Vagina (tissue), 2 donors: ENCODE data around the gene DDHD1. TPM values are rescaled to one million over a fixed set of nuclear protein-coding genes. Genes with fewer than 3 reads are reported as not detected.
"Not testable (repeated sequence)": the region's sequence is repeated elsewhere in the genome, so short reads cannot be mapped to it uniquely, and the experiment has no call there.

Experiments used
- DNase-seq, 2 donors: peaks; one replicate each; pipeline ENCODE4 v3.0.0-alpha.2; 2017; ENCODE audit errors: extremely low spot score in 2 of 2
- H3K27ac ChIP-seq: fragments of 200-600 bp; sonication (generic); one replicate; pipeline ENCODE4 v1.5.1; 2019
- H3K27me3 ChIP-seq: fragments of 200-600 bp; sonication (generic); one replicate; pipeline ENCODE4 v1.5.1; 2019
- H3K36me3 ChIP-seq, 2 donors: fragments of 200-600 bp; sonication (generic); one replicate each; pipeline ENCODE4 v1.5.1; 2017 to 2019
- H3K4me1 ChIP-seq: fragments of 200-600 bp; sonication (generic); one replicate; pipeline ENCODE4 v1.5.1; 2019
- H3K4me3 ChIP-seq, 2 donors: fragments of 200-600 bp; sonication (generic); 1 replicate in 1 of 2; 2 replicates in 1 of 2; pipeline ENCODE4 v1.5.1; 2016 to 2019
- H3K9me3 ChIP-seq: fragments of 200-600 bp; sonication (generic); one replicate; pipeline ENCODE4 v1.5.1; 2019
- POLR2A ChIP-seq, 2 donors: fragments of 450-650 bp; IDR thresholded peaks; one replicate each; pipeline ENCODE4 v1.6.1; 2017; ENCODE audit warnings: antibody characterized with exemption in 2 of 2, mild to moderate bottlenecking in 2 of 2, moderate library complexity in 2 of 2
- POLR2AphosphoS5 ChIP-seq, 2 donors: sonication (generic); formaldehyde crosslinking; IDR thresholded peaks; one replicate each; pipeline ENCODE4 v1.9.0; 2017; ENCODE audit warnings: antibody characterized with exemption in 2 of 2, mild to moderate bottlenecking in 2 of 2, low read depth in 1 of 2; ENCODE audit not compliant: insufficient read depth in 1 of 2
- intact Hi-C: fragments of 100-400 bp; cut with DNase I; formaldehyde crosslinking; loops from one replicate; pipeline ENCODE4 v1.15.1; 2023
- total RNA-seq: library from RNA; depleted of rRNA; stranded (reverse); fragments of >200 nt; gene quantifications from one replicate; pipeline ENCODE4 v1.2.3, GENCODE V29; 2016
- TF ChIP-seq, protein P1 (sequence below), 3 experiments: fragments of 450-650 bp in 2 of 3; fragments of 200-600 bp in 1 of 3; sonication (generic) in 1 of 3; IDR thresholded peaks; one replicate each; pipeline ENCODE4 v1.5.1; 2017 to 2019; ENCODE audit warnings: antibody characterized with exemption in 3 of 3, mild to moderate bottlenecking in 2 of 3, moderate library complexity in 2 of 3

The DDHD1 gene
- total RNA-seq, 1 donor from 2014 or later: 17.4 TPM

DNA sequence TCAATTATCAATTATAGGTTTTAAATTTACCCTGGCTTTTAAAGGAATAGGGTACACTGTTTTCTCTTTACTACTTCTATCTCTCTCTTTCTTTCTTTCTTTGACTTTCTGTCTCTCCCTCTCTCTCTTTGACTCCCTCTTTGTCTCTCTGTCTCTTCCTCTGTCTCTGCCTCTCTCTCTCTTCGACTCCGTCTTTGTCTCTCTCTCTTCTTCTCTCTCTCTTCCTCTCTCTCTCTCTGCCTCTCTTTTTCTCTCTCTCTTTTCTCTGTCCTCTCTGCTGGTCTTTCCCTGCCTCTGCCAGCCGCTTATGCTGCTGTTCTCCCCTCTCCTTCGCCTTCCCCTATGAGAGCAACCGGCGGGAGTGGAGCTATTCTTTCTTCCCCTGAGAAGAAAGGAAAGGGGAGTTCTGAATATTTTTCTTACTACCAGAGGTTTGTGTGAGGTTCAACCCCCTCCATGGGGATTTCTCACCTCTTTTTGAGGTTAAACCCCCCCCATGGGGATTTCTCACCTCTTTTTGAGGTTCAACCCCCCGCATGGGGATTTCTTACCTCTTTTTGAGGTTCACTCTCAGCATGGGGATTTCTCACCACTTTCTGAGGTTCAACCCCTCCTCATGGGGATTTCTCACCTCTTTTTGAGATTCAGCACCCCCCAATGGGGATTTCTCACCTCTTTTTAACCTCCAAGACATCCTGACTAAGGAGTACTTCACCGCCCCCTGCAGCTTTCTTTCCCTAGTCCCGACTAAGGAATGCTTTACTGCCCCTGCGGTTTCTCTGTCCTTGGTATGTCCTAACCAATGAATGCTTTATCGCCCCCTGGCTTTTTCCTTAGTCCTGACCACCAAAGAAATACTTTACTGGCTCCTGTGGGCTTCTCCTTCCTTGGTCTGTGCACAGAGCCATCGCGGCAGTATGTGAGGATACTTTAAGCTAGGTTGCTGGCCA is 27.4 kb upstream of the DDHD1 start:
- no peak for DNase-seq
- no peaks in the 10 kb centered on the region for H3K4me1 ChIP-seq
- intact Hi-C loops: no loop called here
- no peak overlapping the region for H3K4me3 ChIP-seq
- no peaks in the 10 kb centered on the region for H3K27me3 ChIP-seq
- H3K27ac ChIP-seq: no peak overlapping the region
- no peaks in the 10 kb centered on the region for H3K36me3 ChIP-seq
- no peaks in the 10 kb centered on the region for H3K9me3 ChIP-seq
- TF ChIP-seq POLR2A (IDR thresholded peaks at IDR 0.05): no peak
- TF ChIP-seq POLR2AphosphoS5 (IDR thresholded peaks at IDR 0.05; ENCODE audit: insufficient read depth in 1 of 2, low read depth in 1 of 2): no peak
- TF ChIP-seq, protein P1, sequence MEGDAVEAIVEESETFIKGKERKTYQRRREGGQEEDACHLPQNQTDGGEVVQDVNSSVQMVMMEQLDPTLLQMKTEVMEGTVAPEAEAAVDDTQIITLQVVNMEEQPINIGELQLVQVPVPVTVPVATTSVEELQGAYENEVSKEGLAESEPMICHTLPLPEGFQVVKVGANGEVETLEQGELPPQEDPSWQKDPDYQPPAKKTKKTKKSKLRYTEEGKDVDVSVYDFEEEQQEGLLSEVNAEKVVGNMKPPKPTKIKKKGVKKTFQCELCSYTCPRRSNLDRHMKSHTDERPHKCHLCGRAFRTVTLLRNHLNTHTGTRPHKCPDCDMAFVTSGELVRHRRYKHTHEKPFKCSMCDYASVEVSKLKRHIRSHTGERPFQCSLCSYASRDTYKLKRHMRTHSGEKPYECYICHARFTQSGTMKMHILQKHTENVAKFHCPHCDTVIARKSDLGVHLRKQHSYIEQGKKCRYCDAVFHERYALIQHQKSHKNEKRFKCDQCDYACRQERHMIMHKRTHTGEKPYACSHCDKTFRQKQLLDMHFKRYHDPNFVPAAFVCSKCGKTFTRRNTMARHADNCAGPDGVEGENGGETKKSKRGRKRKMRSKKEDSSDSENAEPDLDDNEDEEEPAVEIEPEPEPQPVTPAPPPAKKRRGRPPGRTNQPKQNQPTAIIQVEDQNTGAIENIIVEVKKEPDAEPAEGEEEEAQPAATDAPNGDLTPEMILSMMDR (IDR thresholded peaks at IDR 0.05): no peak

DNA sequence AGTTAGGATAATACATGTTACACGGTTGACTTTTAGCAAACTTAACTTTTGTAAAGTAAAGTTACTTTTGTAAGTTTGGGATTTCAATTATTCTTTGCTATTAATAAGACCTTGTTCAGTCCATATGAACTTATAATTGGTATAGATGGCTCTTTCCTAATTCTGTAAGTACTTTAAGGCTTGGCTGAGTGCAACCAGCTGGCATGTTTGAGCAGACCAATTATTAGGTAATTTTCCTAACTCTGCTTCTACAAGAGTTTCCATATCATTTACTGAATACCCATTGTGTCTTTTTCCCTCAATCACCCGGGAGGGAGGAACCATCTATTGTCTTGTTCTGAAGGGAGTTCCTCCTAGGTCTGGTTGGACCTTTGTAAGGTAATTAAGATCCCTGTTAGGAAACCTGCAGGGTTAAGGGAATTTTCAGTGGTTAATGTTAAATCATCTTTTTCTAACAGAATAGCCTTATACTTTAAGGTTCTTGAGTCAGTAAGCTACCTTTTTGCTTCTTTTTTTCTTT is 26.4 kb upstream of the DDHD1 start:
- H3K36me3 ChIP-seq, H3K4me3 ChIP-seq, DNase-seq, H3K27ac ChIP-seq, H3K4me1 ChIP-seq, H3K9me3 ChIP-seq, H3K27me3 ChIP-seq, intact Hi-C loops: not testable (repeated sequence)

DNA sequence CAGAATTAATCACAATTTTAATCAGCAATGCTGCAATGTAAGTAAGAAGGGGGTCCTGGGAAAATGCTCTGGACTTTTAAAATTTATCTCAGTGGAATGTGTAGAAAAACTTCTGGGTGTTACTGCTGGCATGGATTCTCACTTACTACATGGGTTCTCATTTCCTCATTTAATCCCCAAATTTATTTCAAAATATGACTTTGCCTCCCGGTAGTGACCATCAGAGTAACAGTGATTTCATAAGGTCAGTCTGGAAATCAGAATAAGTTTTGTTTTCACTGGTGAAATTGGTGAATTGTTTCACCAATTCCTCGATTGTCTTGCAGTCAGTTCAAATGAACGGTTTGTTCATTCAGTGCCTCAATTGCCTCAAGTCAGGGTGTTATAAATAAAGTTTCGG is 22.3 kb upstream of the DDHD1 start:
- H3K27me3 ChIP-seq: no peaks in the 10 kb centered on the region
- H3K36me3 ChIP-seq: no peaks in the 10 kb centered on the region
- no peak overlapping the region for H3K4me3 ChIP-seq
- H3K9me3 ChIP-seq: no peaks in the 10 kb centered on the region
- no peaks in the 10 kb centered on the region for H3K4me1 ChIP-seq
- intact Hi-C loops: no loop called here
- no peak for DNase-seq
- H3K27ac ChIP-seq: no peak overlapping the region
- TF ChIP-seq, protein P1 (IDR thresholded peaks at IDR 0.05): no peak
- no peak for TF ChIP-seq POLR2A (IDR thresholded peaks at IDR 0.05)
- TF ChIP-seq POLR2AphosphoS5 (IDR thresholded peaks at IDR 0.05; ENCODE audit: insufficient read depth in 1 of 2, low read depth in 1 of 2): no peak

DNA sequence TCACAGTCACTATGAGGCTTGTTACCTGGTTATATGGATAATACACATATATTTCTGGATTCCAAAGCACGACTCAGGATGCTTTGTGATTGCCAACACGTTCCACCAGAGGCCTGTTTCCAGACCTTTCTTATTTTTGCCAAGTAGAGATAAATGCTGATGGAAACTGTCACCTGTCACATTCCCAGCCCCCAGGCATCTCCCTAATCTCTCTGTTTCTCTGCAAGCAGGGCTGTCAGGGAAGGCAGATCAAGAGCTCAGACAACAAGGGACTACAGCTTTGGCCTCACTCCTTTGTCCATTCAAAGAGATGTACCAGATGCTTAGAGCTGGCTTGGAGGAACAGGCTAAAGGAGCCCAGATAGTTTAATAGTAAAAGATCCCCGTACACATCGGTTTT is 21.8 kb upstream of the DDHD1 start:
- Histone ChIP-seq H3K27ac (no peak overlapping the region), H3K4me1 (no peaks in the 10 kb centered on the region), H3K36me3 (no peaks in the 10 kb centered on the region), H3K9me3 (no peaks in the 10 kb centered on the region), H3K4me3 (no peak overlapping the region), H3K27me3 (no peaks in the 10 kb centered on the region)
- intact Hi-C loops: no loop called here
- TF ChIP-seq, protein P1 (IDR thresholded peaks at IDR 0.05): no peak
- TF ChIP-seq POLR2AphosphoS5 (IDR thresholded peaks at IDR 0.05; ENCODE audit: insufficient read depth in 1 of 2, low read depth in 1 of 2) (no peak), POLR2A (IDR thresholded peaks at IDR 0.05) (no peak)
- no peak for DNase-seq

DNA sequence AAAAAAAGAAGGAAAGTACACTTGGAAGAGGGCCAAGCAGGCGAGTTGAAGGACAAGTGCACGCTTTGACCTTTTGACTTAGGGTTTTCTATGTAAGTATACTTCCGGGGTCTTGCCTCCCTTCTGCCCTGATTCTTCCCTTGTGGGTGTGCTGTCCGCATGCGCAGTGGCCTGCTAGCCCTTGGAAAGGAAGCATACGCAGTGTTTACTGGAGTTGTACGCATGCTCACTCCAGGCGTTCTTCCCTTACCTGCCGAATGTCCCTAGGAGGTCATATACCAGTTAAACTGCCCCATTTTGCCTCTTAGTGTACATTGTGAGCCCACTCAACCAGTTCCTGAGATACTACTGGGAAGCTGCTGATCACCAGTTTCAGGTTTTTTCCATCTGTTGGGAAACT is 15.7 kb upstream of the DDHD1 start:
- Histone ChIP-seq H3K27me3 (no peaks in the 10 kb centered on the region), H3K27ac (no peak overlapping the region), H3K4me1 (no peaks in the 10 kb centered on the region), H3K9me3 (no peaks in the 10 kb centered on the region), H3K36me3 (no peaks in the 10 kb centered on the region), H3K4me3 (no peak overlapping the region)
- no peak for DNase-seq
- intact Hi-C loops: no loop called here
- TF ChIP-seq POLR2AphosphoS5 (IDR thresholded peaks at IDR 0.05; ENCODE audit: insufficient read depth in 1 of 2, low read depth in 1 of 2) (no peak), POLR2A (IDR thresholded peaks at IDR 0.05) (no peak)
- TF ChIP-seq, protein P1 (IDR thresholded peaks at IDR 0.05): no peak
